Measurements from ENCODE around the gene MAGEA2B. TPM values are rescaled to one million over a fixed set of nuclear protein-coding genes. Genes with fewer than 3 reads are reported as not detected.
"Not testable (repeated sequence)": the region's sequence is repeated elsewhere in the genome, so short reads cannot be mapped to it uniquely, and the experiment has no call there.

MAGEA2B gene
- polyA plus RNA-seq: not detected

DNA sequence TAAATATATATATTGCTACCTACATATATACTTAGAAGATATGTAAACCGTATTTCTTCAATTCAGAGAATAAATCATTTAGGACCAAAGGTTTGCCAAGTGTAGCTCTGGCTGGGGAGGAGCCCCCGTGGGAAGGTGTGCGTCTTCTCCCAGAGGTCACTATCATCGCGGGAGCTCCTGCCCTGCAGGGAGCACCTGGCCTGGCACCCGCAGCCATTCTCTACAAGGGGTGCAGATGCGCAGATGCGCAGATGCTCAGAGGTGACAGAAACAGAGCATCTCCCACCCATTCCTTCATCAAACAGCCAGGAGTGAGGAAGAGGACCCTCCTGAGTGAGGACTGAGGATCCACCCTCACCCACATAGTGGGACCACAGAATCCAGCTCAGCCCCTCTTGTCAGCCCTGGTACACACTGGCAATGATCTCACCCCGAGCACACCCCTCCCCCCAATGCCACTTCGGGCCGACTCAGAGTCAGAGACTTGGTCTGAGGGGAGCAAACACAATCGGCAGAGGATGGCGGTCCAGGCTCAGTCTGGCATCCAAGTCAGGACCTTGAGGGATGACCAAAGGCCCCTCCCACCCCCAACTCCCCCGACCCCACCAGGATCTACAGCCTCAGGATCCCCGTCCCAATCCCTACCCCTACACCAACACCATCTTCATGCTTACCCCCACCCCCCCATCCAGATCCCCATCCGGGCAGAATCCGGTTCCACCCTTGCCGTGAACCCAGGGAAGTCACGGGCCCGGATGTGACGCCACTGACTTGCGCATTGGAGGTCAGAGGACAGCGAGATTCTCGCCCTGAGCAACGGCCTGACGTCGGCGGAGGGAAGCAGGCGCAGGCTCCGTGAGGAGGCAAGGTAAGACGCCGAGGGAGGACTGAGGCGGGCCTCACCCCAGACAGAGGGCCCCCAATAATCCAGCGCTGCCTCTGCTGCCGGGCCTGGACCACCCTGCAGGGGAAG is at the start of gene MAGEA2B:
Gene MAGEA2B, plus strand, starts transcription at position 814 of the 973 bp plus-strand sequence. CDS start 2,479 bp downstream, outside the sequence.
- H3K27me3 Mint-ChIP-seq, H3K9me3 Mint-ChIP-seq, H3K4me1 Mint-ChIP-seq, H3K36me3 Mint-ChIP-seq, H3K27ac Mint-ChIP-seq, H3K4me3 Mint-ChIP-seq: not testable (repeated sequence)

DNA sequence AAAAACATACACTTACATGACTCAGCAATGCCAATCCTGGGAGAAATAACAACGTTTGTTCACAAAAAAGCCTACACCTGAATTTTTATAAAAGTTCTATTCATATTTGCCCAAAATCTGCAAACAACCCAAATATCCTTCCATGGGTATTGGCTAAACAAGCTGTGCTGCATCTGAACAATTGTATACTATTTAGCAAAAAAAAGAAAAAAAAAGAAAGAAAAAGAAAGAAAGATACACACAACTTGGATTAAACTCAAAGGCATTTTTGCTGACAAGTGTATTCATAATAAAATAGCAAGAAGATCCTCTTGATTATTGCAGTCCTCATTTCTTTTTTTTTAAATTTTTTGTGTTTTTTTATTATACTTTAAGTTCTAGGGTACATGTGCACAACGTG is 40.3 kb upstream of the MAGEA2B start:
- no peaks in the 10 kb centered on the region for H3K36me3 Mint-ChIP-seq
- H3K27ac Mint-ChIP-seq: no peak overlapping the region
- no peaks in the 10 kb centered on the region for H3K27me3 Mint-ChIP-seq
- H3K4me3 Mint-ChIP-seq: no peak overlapping the region
- H3K9me3 Mint-ChIP-seq: no peaks in the 10 kb centered on the region
- no peaks in the 10 kb centered on the region for H3K4me1 Mint-ChIP-seq

GRCh38 chrX:152674652-152675051 is 39.8 kb upstream of the MAGEA2B start:
- H3K9me3 Mint-ChIP-seq, H3K4me1 Mint-ChIP-seq, H3K36me3 Mint-ChIP-seq, H3K27me3 Mint-ChIP-seq, H3K4me3 Mint-ChIP-seq, H3K27ac Mint-ChIP-seq: not testable (repeated sequence)

GRCh38 chrX:152681012-152681411 is 33.4 kb upstream of the MAGEA2B start:
- H3K27me3 Mint-ChIP-seq, H3K4me1 Mint-ChIP-seq, H3K36me3 Mint-ChIP-seq, H3K27ac Mint-ChIP-seq, H3K4me3 Mint-ChIP-seq, H3K9me3 Mint-ChIP-seq: not testable (repeated sequence)

- H3K9me3 Mint-ChIP-seq, H3K4me3 Mint-ChIP-seq, H3K27ac Mint-ChIP-seq, H3K36me3 Mint-ChIP-seq, H3K27me3 Mint-ChIP-seq, H3K4me1 Mint-ChIP-seq: not testable (repeated sequence)
Measured at GRCh38 chrX:152697952-152698931, 16.2 kb upstream of the MAGEA2B start, which contains the start of gene MAGEA3. Gene MAGEA3, plus strand, starts transcription at chrX:152698794. Its CDS starts 2,039 bp downstream, at chrX:152700833.

DNA sequence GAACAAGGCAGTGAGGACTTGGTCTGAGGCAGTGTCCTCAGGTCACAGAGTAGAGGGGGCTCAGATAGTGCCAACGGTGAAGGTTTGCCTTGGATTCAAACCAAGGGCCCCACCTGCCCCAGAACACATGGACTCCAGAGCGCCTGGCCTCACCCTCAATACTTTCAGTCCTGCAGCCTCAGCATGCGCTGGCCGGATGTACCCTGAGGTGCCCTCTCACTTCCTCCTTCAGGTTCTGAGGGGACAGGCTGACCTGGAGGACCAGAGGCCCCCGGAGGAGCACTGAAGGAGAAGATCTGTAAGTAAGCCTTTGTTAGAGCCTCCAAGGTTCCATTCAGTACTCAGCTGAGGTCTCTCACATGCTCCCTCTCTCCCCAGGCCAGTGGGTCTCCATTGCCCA is 14.0 kb upstream of the MAGEA2B start:
- H3K36me3 Mint-ChIP-seq, H3K4me3 Mint-ChIP-seq, H3K27me3 Mint-ChIP-seq, H3K4me1 Mint-ChIP-seq, H3K27ac Mint-ChIP-seq, H3K9me3 Mint-ChIP-seq: not testable (repeated sequence)

- not testable (repeated sequence) for H3K27ac Mint-ChIP-seq, H3K9me3 Mint-ChIP-seq, H3K4me1 Mint-ChIP-seq, H3K4me3 Mint-ChIP-seq, H3K36me3 Mint-ChIP-seq, H3K27me3 Mint-ChIP-seq
Measured at GRCh38 chrX:152706500-152706899, 7.9 kb upstream of the MAGEA2B start.

DNA sequence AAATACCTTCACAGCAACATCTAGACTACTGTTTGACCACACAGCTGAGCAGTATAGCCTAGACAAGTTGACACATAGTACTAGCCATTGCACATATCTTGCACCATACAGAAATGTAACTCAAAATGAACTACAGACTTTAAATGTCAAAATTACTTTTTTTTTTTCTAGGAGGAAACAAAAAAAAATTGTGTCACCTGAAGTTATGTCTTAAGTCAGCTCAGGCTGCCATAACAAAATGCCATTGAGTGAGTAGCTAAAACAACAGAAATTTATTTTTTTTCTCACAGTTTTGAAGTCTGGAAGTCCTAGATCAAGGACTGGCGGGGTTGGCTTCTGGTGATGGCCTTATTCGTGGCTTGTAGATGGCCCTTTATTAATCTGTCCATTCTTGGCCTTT is 5.3 kb upstream of the MAGEA2B start, which contains the start of gene CSAG2:
Gene CSAG2, minus strand, starts transcription at position 101 of the 400 bp plus-strand sequence. CDS start 161 bp downstream, outside the sequence.
- H3K36me3 Mint-ChIP-seq, H3K9me3 Mint-ChIP-seq, H3K4me1 Mint-ChIP-seq: not testable (repeated sequence)

DNA sequence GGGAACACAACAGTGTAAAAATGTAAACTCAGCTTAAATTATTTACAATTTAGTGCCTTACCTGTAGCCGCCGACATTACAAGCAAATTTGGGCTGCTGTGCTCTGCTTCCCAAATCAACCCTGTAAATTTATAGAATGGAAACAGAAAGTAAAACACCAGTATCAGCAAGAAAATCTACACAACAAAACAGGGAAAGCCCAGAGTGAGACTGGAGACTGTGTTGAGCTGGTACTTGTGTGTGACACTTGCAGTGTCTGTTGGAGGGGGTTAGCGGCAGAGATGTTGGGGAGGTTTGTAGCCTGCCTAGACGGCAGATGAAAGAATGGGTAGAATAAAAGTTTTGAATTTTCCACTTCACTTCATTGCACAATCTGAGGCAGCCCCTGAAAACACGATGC is 1.2 kb upstream of the MAGEA2B start:
- not testable (repeated sequence) for H3K36me3 Mint-ChIP-seq, H3K4me3 Mint-ChIP-seq, H3K27me3 Mint-ChIP-seq, H3K4me1 Mint-ChIP-seq, H3K9me3 Mint-ChIP-seq, H3K27ac Mint-ChIP-seq

More for the DNA sequence above, 5.3 kb upstream of the MAGEA2B start, which contains the start of gene CSAG2:
- not testable (repeated sequence) for H3K27me3 Mint-ChIP-seq, H3K4me3 Mint-ChIP-seq, H3K27ac Mint-ChIP-seq

GRCh38 chrX:152725409-152725808 is 11.0 kb downstream of the MAGEA2B start:
- H3K36me3 Mint-ChIP-seq: no peaks in the 10 kb centered on the region

GRCh38 chrX:152733261-152733975 is 19.0 kb downstream of the MAGEA2B start, which contains the start of the genes CSAG1 and MAGEA12:
Gene CSAG1, minus strand, starts transcription at chrX:152733721. Its CDS starts 1,261 bp downstream, at chrX:152732460.
Gene MAGEA12, plus strand, starts transcription at chrX:152733757. Its CDS starts 2,405 bp downstream, at chrX:152736162.
- H3K9me3 Mint-ChIP-seq: no peaks in the 10 kb centered on the region
- no peaks in the 10 kb centered on the region for H3K36me3 Mint-ChIP-seq
- H3K27ac Mint-ChIP-seq: peak within 1 kb of the TSS in 1 of 3 donors; percentile 43
- H3K27me3 Mint-ChIP-seq: no peaks in the 10 kb centered on the region
- H3K4me1 Mint-ChIP-seq: peaks cover 0 to 2% (median 0%) of the 10 kb centered on the region in 3 donors
- H3K4me3 Mint-ChIP-seq: no peak within 1 kb of the TSS

More at GRCh38 chrX:152725409-152725808, 11.0 kb downstream of the MAGEA2B start:
- Mint-ChIP-seq H3K27ac (peak overlapping the region in 1 of 3 donors; percentile 60), H3K27me3 (no peaks in the 10 kb centered on the region), H3K4me3 (no peak overlapping the region), H3K9me3 (peaks cover 0 to 2% (median 0%) of the 10 kb centered on the region in 3 donors), H3K4me1 (no peaks in the 10 kb centered on the region)

GRCh38 chrX:152734143-152734858 is 19.9 kb downstream of the MAGEA2B start:
- H3K9me3 Mint-ChIP-seq, H3K36me3 Mint-ChIP-seq, H3K27me3 Mint-ChIP-seq, H3K4me3 Mint-ChIP-seq, H3K27ac Mint-ChIP-seq, H3K4me1 Mint-ChIP-seq: not testable (repeated sequence)

GRCh38 chrX:152735101-152735500 is 20.7 kb downstream of the MAGEA2B start:
- Mint-ChIP-seq H3K36me3 (no peaks in the 10 kb centered on the region), H3K9me3 (no peaks in the 10 kb centered on the region), H3K4me1 (peaks cover 0 to 2% (median 0%) of the 10 kb centered on the region in 3 donors), H3K27ac (no peak overlapping the region), H3K4me3 (no peak overlapping the region), H3K27me3 (no peaks in the 10 kb centered on the region)
